Vagina (tissue), 2 donors: ENCODE data around the gene CYP2J2.

Experiments
- POLR2A ChIP-seq, 2 donors: fragments of 450-650 bp; IDR thresholded peaks; one replicate each; pipeline ENCODE4 v1.6.1; 2017; ENCODE audit warnings: antibody characterized with exemption in 2 of 2, mild to moderate bottlenecking in 2 of 2, moderate library complexity in 2 of 2
- TF ChIP-seq, protein P1 (sequence below), 3 experiments: fragments of 450-650 bp in 2 of 3; fragments of 200-600 bp in 1 of 3; sonication (generic) in 1 of 3; IDR thresholded peaks; one replicate each; pipeline ENCODE4 v1.5.1; 2017 to 2019; ENCODE audit warnings: antibody characterized with exemption in 3 of 3, mild to moderate bottlenecking in 2 of 3, moderate library complexity in 2 of 3

DNA sequence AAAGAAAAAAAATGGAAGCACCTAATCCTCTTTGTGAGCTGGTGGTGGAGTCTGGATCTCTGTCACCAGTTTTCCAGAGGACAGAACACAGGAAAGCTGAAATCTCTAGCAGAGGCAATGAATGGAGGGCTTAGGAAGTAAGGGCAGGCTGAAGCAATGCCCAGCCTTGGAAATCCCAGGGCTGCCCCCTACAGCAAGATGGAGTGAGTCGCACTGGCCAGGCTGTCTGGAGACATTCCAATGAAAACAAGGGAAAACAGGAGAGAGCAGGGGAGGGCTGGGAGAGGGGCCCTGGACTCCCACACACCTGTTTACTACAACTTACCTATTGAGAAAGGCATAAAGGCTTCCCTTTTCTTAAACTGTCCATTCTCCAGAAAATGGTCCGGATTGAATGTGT lies 25.9 kb downstream of the CYP2J2 start:
- TF ChIP-seq, protein P1, sequence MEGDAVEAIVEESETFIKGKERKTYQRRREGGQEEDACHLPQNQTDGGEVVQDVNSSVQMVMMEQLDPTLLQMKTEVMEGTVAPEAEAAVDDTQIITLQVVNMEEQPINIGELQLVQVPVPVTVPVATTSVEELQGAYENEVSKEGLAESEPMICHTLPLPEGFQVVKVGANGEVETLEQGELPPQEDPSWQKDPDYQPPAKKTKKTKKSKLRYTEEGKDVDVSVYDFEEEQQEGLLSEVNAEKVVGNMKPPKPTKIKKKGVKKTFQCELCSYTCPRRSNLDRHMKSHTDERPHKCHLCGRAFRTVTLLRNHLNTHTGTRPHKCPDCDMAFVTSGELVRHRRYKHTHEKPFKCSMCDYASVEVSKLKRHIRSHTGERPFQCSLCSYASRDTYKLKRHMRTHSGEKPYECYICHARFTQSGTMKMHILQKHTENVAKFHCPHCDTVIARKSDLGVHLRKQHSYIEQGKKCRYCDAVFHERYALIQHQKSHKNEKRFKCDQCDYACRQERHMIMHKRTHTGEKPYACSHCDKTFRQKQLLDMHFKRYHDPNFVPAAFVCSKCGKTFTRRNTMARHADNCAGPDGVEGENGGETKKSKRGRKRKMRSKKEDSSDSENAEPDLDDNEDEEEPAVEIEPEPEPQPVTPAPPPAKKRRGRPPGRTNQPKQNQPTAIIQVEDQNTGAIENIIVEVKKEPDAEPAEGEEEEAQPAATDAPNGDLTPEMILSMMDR (IDR thresholded peaks at IDR 0.05): no peak
- no peak for TF ChIP-seq POLR2A (IDR thresholded peaks at IDR 0.05)
